ENCODE results near the gene ABCB4. TPM values are rescaled to one million over a fixed set of nuclear protein-coding genes. Genes with fewer than 3 reads are reported as not detected.

Gene ABCB4
- total RNA-seq, 2 experiments from 2014 or later: 0.14 TPM; not detected in 1

- Mint-ChIP-seq H3K27ac (no peak overlapping the region), H3K4me1 (ENCODE audit: low read depth) (peaks cover 2% of the 10 kb centered on the region), H3K4me3 (no peak overlapping the region), H3K9me3 (no peaks in the 10 kb centered on the region), H3K27me3 (no peaks in the 10 kb centered on the region), H3K36me3 (ENCODE audit: low read depth) (peaks cover 2% of the 10 kb centered on the region)
- intact Hi-C loops (cut with micrococcal nuclease): loop anchor here (10.0 kb wide), 1 partner anchor 118 kb away; the partner anchor contains the start of gene RUNDC3B
- ATAC-seq: no peak
- TF ChIP-seq CTCF (IDR thresholded peaks at IDR 0.05): peak; percentile 53
- ChIA-PET CTCF (interaction anchor here (0.8 to 2.0 kb wide), 12 partner anchors 10 to 603 kb away, joined by 3 to 5 read pairs (median 3); partner anchors contain the start of gene RUNDC3B), POLR2A (interaction anchor here (0.6 kb wide), 1 partner anchor 120 kb away, joined by 3 read pairs; no protein-coding TSS in a partner anchor)
- DNase-seq: no peak
Measured at GRCh38 chr7:87506246-87507180, 31.0 kb upstream of the ABCB4 start.

GRCh38 chr7:87505557-87506245 is 30.2 kb upstream of the ABCB4 start:
- no peak overlapping the region for H3K4me3 Mint-ChIP-seq
- H3K9me3 Mint-ChIP-seq: no peaks in the 10 kb centered on the region
- peaks cover 1% of the 10 kb centered on the region for H3K4me1 Mint-ChIP-seq (ENCODE audit: low read depth)
- intact Hi-C loops (cut with micrococcal nuclease): loop anchor here (10.0 kb wide), 1 partner anchor 119 kb away; the partner anchor contains the start of gene RUNDC3B
- ChIA-PET POLR2A (no interaction called here), CTCF (interaction anchor here (0.8 to 2.0 kb wide), 12 partner anchors 11 to 604 kb away, joined by 3 to 5 read pairs (median 3); partner anchors contain the start of gene RUNDC3B)
- DNase-seq (no peak), ATAC-seq (no peak)
- no peaks in the 10 kb centered on the region for H3K27me3 Mint-ChIP-seq
- peaks cover 2% of the 10 kb centered on the region for H3K36me3 Mint-ChIP-seq (ENCODE audit: low read depth)
- no peak overlapping the region for H3K27ac Mint-ChIP-seq
- no peak for TF ChIP-seq CTCF (IDR thresholded peaks at IDR 0.05)

GRCh38 chr7:87505122-87505521 is 29.6 kb upstream of the ABCB4 start:
- Mint-ChIP-seq H3K9me3 (no peaks in the 10 kb centered on the region), H3K36me3 (ENCODE audit: low read depth) (peaks cover 2% of the 10 kb centered on the region)

GRCh38 chr7:87499494-87499893 is 24.0 kb upstream of the ABCB4 start:
- ChIA-PET CTCF (no interaction called here), POLR2A (no interaction called here)
- no peak for DNase-seq
- Mint-ChIP-seq H3K36me3 (ENCODE audit: low read depth) (no peaks in the 10 kb centered on the region), H3K9me3 (no peaks in the 10 kb centered on the region), H3K4me3 (no peak overlapping the region), H3K4me1 (ENCODE audit: low read depth) (no peaks in the 10 kb centered on the region), H3K27ac (no peak overlapping the region), H3K27me3 (peaks cover 4% of the 10 kb centered on the region)
- ATAC-seq: no peak
- intact Hi-C loops (cut with micrococcal nuclease): no loop called here
- TF ChIP-seq CTCF (IDR thresholded peaks at IDR 0.05): no peak

More at GRCh38 chr7:87505122-87505521, 29.6 kb upstream of the ABCB4 start:
- TF ChIP-seq CTCF (IDR thresholded peaks at IDR 0.05): no peak
- H3K4me3 Mint-ChIP-seq: no peak overlapping the region
- no peaks in the 10 kb centered on the region for H3K27me3 Mint-ChIP-seq
- H3K4me1 Mint-ChIP-seq (ENCODE audit: low read depth): no peaks in the 10 kb centered on the region
- no peak overlapping the region for H3K27ac Mint-ChIP-seq
- ChIA-PET CTCF (interaction anchor here (1.1 to 2.0 kb wide), 5 partner anchors 11 to 382 kb away, joined by 3 to 5 read pairs (median 4); partner anchors contain the start of gene RUNDC3B), POLR2A (no interaction called here)
- intact Hi-C loops (cut with micrococcal nuclease): loop anchor here (10.0 kb wide), 1 partner anchor 120 kb away; the partner anchor contains the start of gene RUNDC3B
- ATAC-seq (no peak), DNase-seq (no peak)
